Chondrocyte (in vitro differentiated cells): ENCODE measurements around the gene BEND5. TPM values are rescaled to one million over a fixed set of nuclear protein-coding genes. Genes with fewer than 3 reads are reported as not detected.

Experiments used
- DNase-seq: peaks from one replicate; pipeline ENCODE4 v3.0.0; 2021; ENCODE audit warnings: mixed read lengths, low spot score
- H3K27ac Mint-ChIP-seq: one replicate; pipeline ENCODE4 v1.8.0; 2021; ENCODE audit warnings: mild to moderate bottlenecking, moderate library complexity, mixed read lengths; ENCODE audit not compliant: unreplicated experiment
- H3K27me3 Mint-ChIP-seq: 2 replicates; pipeline ENCODE4 v1.8.0; 2021; ENCODE audit warnings: low read depth, mixed read lengths
- H3K36me3 Mint-ChIP-seq: 2 replicates; pipeline ENCODE4 v1.8.0; 2021; ENCODE audit warnings: low read depth, mixed read lengths
- H3K4me1 Mint-ChIP-seq: 2 replicates; pipeline ENCODE4 v1.8.0; 2021; ENCODE audit warnings: low read depth, mild to moderate bottlenecking, mixed read lengths
- H3K4me3 Mint-ChIP-seq: one replicate; pipeline ENCODE4 v1.8.0; 2021; ENCODE audit warnings: mild to moderate bottlenecking, moderate library complexity, mixed read lengths; ENCODE audit not compliant: unreplicated experiment
- H3K9me3 Mint-ChIP-seq: 2 replicates; pipeline ENCODE4 v1.8.0; 2021; ENCODE audit warnings: low read depth, mixed read lengths
- CTCF ChIP-seq: fragments of 200-600 bp; sonication (generic); IDR thresholded peaks from 2 replicates; pipeline ENCODE4 v1.5.0; 2021; ENCODE audit warnings: antibody characterized with exemption, mild to moderate bottlenecking, moderate library complexity
- total RNA-seq: library from RNA; stranded (reverse); gene quantifications from 3 replicates; pipeline ENCODE4 v1.2.1, GENCODE V29; 2021

Gene BEND5
- total RNA-seq, 1 donor from 2014 or later, result 4.2 TPM

- DNase-seq, result no peak
- no peaks in the 10 kb centered on the region for H3K27me3 Mint-ChIP-seq
- H3K36me3 Mint-ChIP-seq, result peaks cover 4% of the 10 kb centered on the region
- peaks cover 5% of the 10 kb centered on the region for H3K4me1 Mint-ChIP-seq
- no peak overlapping the region for H3K4me3 Mint-ChIP-seq
- H3K9me3 Mint-ChIP-seq, result no peaks in the 10 kb centered on the region
- no peak overlapping the region for H3K27ac Mint-ChIP-seq
- TF ChIP-seq CTCF, result no peak
Measured at GRCh38 chr1:48740621-48741020, 36.1 kb downstream of the BEND5 start.

GRCh38 chr1:48739091-48739490 lies 37.6 kb downstream of the BEND5 start:
- Mint-ChIP-seq H3K27ac (no peak overlapping the region), H3K36me3 (peaks cover 11% of the 10 kb centered on the region), H3K9me3 (no peaks in the 10 kb centered on the region), H3K4me1 (peaks cover 5% of the 10 kb centered on the region), H3K27me3 (no peaks in the 10 kb centered on the region), H3K4me3 (no peak overlapping the region)
- TF ChIP-seq CTCF, result no peak
- no peak for DNase-seq

- no peaks in the 10 kb centered on the region for H3K9me3 Mint-ChIP-seq
- peaks cover 5% of the 10 kb centered on the region for H3K4me1 Mint-ChIP-seq
- peaks cover 11% of the 10 kb centered on the region for H3K36me3 Mint-ChIP-seq
- no peaks in the 10 kb centered on the region for H3K27me3 Mint-ChIP-seq
- no peak overlapping the region for H3K27ac Mint-ChIP-seq
- no peak for DNase-seq
- TF ChIP-seq CTCF, result no peak
- no peak overlapping the region for H3K4me3 Mint-ChIP-seq
Measured at GRCh38 chr1:48738356-48738755, 38.3 kb downstream of the BEND5 start.

GRCh38 chr1:48735796-48736195 lies 40.9 kb downstream of the BEND5 start:
- Mint-ChIP-seq H3K27me3 (no peaks in the 10 kb centered on the region), H3K4me3 (no peak overlapping the region), H3K9me3 (no peaks in the 10 kb centered on the region), H3K36me3 (peaks cover 11% of the 10 kb centered on the region), H3K4me1 (no peaks in the 10 kb centered on the region), H3K27ac (no peak overlapping the region)
- DNase-seq, result no peak
- TF ChIP-seq CTCF, result no peak

GRCh38 chr1:48730164-48730910 lies 46.4 kb downstream of the BEND5 start:
- Mint-ChIP-seq H3K36me3 (peaks cover 8% of the 10 kb centered on the region), H3K27me3 (no peaks in the 10 kb centered on the region), H3K4me3 (no peak overlapping the region), H3K4me1 (no peaks in the 10 kb centered on the region), H3K27ac (no peak overlapping the region), H3K9me3 (no peaks in the 10 kb centered on the region)
- DNase-seq, result no peak
- no peak for TF ChIP-seq CTCF
